ENCODE results near the gene GPR55.

DNA sequence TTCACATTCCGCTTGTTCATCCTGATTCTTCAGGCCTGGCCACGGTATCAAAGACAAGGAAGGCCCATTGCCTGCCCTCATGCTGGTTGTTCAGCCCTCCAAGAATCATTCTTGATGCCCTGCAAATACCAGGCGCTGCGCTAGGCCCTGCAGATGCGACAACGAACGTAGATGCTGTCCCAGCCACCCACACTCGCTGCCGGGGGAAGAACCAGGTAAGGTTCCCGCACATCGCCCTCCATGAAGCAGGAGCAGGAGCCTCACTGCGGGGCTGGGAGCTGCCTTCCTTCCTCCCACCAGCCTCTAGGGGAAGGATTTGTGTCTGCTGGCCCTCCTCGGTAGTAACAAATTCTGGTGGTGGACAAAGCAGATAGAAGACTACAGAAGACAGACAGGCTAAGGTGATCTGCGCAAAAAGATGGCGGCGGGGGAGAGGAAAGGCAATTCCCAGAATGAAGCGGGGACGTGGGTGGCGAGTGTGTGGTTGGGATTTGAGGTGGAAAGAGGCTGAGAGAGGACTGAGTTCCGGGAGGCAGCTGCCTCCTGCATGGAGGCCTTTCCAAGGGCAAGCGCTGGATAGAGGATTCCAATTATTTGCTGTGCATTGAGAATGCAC is 19.8 kb upstream of the GPR55 start:
- TF ChIP-seq CTCF (IDR thresholded peaks at IDR 0.05) (no peak), POLR2A (IDR thresholded peaks at IDR 0.05) (no peak)
